HTERT RPE-1 (cell line): ENCODE results near the gene PSG4.
"Not testable (repeated sequence)": the region's sequence is repeated elsewhere in the genome, so short reads cannot be mapped to it uniquely, and the experiment has no call there.

Experiments used
- in situ Hi-C: fragments of 300-500 bp; cut with MboI; formaldehyde crosslinking; loops from 4 replicates; pipeline ENCODE4 v1.14.3; 2020; ENCODE audit warnings: low sequenced_read_pairs

PSG4 gene

GRCh38 chr19:43205471-43206105 is at the start of gene PSG4:
Gene PSG4 (minus strand): TSS chr19:43205638. CDS start chr19:43205536, 102 bp downstream.
- in situ Hi-C loops: not testable (repeated sequence)

GRCh38 chr19:43251428-43251827 is 46.0 kb upstream of the PSG4 start:
- in situ Hi-C loops: not testable (repeated sequence)

GRCh38 chr19:43250296-43250695 is 44.9 kb upstream of the PSG4 start:
- in situ Hi-C loops: not testable (repeated sequence)

GRCh38 chr19:43248635-43249002 is 43.2 kb upstream of the PSG4 start:
- in situ Hi-C loops: not testable (repeated sequence)

GRCh38 chr19:43247243-43247880 is 41.9 kb upstream of the PSG4 start:
- in situ Hi-C loops: not testable (repeated sequence)

- in situ Hi-C loops: not testable (repeated sequence)
These were observed 40.4 kb upstream of the PSG4 start for GRCh38 chr19:43245848-43246247.

- in situ Hi-C loops: not testable (repeated sequence)
These were observed 36.8 kb upstream of the PSG4 start for GRCh38 chr19:43242211-43242610.

- in situ Hi-C loops: not testable (repeated sequence)
These were observed 32.8 kb upstream of the PSG4 start for GRCh38 chr19:43238213-43238612.

GRCh38 chr19:43235686-43236085 is 30.2 kb upstream of the PSG4 start:
- in situ Hi-C loops: not testable (repeated sequence)

GRCh38 chr19:43229315-43229714 is 23.9 kb upstream of the PSG4 start:
- in situ Hi-C loops: no loop called here

- in situ Hi-C loops: not testable (repeated sequence)
These were observed 23.3 kb upstream of the PSG4 start for GRCh38 chr19:43228730-43229129.

- in situ Hi-C loops: not testable (repeated sequence)
These were observed 21.5 kb upstream of the PSG4 start for GRCh38 chr19:43226986-43227385.

GRCh38 chr19:43224855-43225253 is 19.4 kb upstream of the PSG4 start:
- in situ Hi-C loops: no loop called here

GRCh38 chr19:43224201-43224854 is 18.9 kb upstream of the PSG4 start:
- in situ Hi-C loops: not testable (repeated sequence)

GRCh38 chr19:43221891-43222290 is 16.5 kb upstream of the PSG4 start:
- in situ Hi-C loops: not testable (repeated sequence)

GRCh38 chr19:43219136-43219535 is 13.7 kb upstream of the PSG4 start:
- in situ Hi-C loops: not testable (repeated sequence)

GRCh38 chr19:43215881-43216280 is 10.4 kb upstream of the PSG4 start:
- in situ Hi-C loops: not testable (repeated sequence)

- in situ Hi-C loops: no loop called here
These were observed 2.6 kb upstream of the PSG4 start for GRCh38 chr19:43207991-43208390.

- in situ Hi-C loops: not testable (repeated sequence)
These were observed 1.7 kb upstream of the PSG4 start for GRCh38 chr19:43207174-43207573.

- in situ Hi-C loops: not testable (repeated sequence)
These were observed 1.8 kb downstream of the PSG4 start for GRCh38 chr19:43203611-43204010.

- in situ Hi-C loops: not testable (repeated sequence)
These were observed 3.5 kb downstream of the PSG4 start for GRCh38 chr19:43201891-43202290.

- in situ Hi-C loops: not testable (repeated sequence)
These were observed 4.1 kb downstream of the PSG4 start for GRCh38 chr19:43201337-43201801.
